ENCODE data around the gene DPM2.

The DPM2 gene, protein sequence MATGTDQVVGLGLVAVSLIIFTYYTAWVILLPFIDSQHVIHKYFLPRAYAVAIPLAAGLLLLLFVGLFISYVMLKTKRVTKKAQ

DNA sequence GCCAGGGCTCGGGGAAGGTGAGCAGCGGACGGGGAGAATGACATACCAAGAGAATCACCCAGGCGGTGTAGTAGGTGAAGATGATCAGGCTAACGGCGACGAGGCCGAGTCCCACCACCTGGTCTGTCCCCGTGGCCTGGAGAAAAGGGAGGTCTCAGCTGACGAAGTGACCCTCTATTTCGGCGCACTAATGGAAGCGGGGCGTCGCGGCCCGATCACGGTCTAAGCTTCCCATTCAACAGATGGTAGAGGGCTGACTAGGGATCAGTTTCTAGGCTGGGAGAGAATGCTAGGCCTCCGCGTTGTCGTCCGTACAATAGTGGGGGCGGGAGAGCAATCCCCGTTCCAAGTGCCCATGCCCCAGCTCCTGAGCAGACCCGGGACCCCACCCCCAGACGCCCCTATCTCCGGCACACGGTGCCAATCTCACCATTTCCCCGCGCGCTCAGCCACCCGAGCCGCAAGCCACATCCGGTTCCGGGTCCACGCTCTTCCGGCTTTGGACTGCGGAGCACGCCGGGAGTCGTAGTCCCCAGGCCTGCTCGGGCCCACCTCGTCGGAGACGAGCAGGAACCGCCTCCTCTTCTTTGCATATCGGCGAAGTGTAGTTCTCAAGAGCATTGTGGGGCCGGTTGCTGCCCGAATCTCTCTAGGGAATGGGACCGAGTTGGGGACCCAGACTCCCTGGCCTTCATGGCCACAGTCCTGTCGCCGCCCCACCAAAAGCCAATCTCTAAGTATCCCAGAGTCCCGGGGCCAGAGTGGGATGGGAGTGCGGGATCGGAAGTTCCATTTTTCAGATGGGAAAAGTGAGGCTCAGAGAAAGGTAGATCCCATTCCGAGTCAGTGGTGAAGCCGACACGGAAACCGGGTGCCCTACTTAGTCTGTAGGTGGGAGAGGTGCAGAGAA lies at the start of gene DPM2:
Gene DPM2, minus strand, starts transcription at position 467 of the 910 bp plus-strand sequence. Its CDS starts 34 bp downstream, at position 433.
- peak; percentile 96 for ATAC-seq

DNA sequence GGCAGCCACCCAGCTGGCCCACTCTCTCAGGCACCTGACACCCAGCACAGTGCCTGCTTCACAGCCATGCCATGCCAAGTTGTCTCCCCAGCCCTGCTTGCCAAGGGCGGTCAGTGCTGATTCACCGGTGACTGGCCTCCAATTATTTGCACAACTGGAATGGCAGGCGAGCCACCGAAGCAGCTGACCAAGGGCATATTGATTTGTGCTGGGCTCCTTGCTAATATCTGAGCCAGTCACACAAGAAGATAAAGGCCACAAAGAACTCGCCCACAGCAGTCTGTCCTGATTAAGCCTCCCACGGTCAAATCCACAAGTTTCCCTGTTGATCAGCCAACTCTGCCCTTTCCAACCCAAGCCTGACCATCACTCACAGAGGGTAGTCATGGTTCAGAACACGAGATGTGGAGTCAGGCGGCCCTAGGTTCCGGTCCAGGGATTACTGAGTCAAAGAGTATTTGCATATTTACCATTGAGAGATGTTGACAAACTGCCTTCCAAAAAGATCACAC lies 49.5 kb upstream of the DPM2 start:
- DNase-seq (no peak), ATAC-seq (no peak)

More for the DNA sequence above, at the start of gene DPM2:
- peak; percentile 91 for DNase-seq

DNA sequence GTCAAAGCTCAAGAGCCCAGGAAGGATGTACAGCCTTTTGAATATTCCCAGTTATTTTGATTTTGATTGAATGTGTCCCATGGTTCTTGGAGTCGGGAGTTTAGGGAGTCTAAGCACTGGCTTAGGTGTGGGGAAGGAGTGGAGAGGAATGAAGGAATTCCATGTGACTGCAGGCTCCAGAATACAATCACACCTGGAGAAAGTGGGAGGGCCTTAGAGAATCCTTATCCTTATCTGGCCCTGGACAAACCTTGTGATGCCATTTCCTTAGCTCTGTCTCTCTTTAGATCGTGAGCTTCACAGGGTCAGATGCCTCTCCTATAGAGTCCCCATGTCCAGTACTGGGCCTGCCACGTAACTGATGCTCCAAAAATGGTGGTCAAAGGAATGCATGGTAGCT lies 47.4 kb upstream of the DPM2 start:
- no peak for DNase-seq
- ATAC-seq = no peak

DNA sequence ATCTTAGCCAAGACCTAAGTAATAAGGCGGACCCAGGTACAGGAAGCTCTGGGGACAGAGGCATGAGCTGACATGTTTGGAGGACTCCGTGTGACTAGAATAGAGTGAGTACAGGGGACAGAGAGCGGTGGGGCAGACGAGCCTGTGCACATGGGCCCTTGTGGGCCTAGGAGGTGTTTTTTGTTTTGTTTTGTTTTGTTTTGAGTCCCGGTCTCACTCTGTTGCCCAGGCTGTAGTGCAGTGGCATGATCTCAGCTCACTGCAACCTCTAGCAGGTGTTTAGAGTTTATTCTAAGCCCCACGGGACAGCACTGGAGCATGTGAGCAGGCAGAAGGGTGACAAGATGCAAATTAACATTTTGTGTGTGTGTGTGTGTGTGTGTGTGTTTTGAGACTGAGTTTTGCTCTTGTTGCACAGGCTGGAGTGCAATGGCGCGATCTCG lies 46.2 kb upstream of the DPM2 start:
- ATAC-seq (no peak), DNase-seq (no peak)

DNA sequence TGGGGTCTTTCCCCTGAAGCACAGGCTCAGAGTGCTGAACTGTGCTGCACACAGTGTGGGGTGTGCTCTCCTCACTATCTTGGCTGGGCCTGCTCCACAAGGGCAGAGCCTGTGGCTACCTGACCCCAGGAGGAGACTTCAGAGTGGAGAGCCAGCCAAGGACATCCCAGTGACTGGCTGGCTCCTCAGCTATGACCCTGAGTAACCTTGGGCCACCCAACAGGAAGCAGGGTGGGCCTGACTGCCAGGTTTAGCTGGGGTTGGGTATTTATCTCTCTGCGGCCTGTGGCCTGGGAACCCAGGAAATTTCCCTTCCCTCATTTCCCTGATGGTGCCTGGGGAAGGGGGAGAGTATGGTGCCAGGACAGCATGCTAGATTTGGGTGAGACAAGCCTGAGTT lies 45.3 kb upstream of the DPM2 start:
- ATAC-seq = no peak
- no peak for DNase-seq

DNA sequence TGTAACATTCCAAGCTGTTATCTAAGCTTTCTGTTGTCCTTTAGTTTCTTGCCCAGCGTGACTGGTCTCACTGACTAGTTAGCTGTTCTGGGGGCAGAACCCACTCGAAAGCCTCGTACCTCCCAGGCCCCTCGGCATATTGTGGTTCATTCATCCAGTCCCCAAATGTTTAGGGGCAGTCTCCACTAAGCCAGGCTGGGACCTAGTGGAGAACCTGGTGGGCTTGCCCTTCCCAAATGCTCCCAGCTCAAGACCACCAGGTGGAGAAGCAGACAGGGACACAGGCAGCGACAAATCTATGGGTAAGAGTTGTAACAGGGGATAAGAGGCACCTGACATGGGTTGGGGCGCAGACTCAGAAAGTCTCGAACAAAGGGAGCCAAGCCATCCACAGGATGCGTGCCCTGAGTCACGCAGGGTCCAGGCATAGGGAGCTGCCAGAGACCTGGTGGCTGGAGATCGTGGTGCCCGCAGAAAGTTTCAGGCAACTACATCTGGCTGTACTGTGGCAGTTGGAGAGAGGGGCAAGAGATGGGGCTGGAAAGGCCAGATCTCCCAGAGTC lies 44.0 kb upstream of the DPM2 start:
- ATAC-seq (no peak), DNase-seq (peak; percentile 68)

DNA sequence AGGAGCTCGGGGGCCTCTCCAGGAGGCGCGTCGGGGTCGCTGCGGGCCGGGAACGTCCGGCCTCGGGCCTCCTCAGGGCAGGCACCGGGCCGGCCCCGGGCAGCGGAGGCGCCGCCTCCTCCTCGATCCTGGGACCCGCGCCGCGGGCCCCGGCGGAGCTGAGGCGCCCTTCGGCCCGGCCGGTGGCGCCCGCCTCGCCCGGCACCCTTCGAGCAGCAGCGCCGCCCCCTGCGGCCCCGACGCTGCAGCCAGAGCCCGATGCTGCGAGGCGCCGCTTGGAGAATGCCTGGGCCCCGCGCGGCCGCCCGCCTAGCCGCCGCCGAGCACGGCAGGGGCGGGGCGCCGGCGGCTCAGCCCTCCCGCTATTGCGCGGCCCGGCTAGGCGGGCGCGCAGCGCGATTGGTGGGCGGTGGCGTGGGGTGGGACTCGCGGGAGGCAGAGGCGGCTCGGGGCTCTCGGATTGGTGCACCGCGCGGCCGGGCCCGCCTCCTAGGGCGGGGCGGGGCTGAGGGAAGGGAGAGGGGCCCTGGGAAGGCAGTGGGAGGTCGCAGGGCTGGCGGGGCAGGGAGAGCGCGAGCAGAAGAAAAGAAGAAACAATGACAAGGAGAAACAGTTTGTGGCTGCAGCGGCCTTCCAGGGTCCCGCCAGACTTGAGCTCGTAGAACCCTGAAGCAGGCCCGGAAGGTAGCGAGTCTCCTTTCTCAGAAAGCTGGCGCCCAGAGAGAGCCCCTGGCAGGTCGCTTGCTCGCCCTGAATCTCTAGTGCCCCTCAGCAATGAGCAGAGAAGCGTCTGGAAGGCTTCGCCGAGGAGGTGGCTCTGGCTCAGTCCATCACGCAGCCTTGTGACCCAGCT lies 43.3 kb upstream of the DPM2 start, which contains the start of gene EEIG1:
Gene EEIG1, minus strand, starts transcription at position 284 of the 853 bp plus-strand sequence. CDS start 852 bp downstream, outside the sequence.
- peak; percentile 91 for ATAC-seq
- DNase-seq = peak; percentile 99

DNA sequence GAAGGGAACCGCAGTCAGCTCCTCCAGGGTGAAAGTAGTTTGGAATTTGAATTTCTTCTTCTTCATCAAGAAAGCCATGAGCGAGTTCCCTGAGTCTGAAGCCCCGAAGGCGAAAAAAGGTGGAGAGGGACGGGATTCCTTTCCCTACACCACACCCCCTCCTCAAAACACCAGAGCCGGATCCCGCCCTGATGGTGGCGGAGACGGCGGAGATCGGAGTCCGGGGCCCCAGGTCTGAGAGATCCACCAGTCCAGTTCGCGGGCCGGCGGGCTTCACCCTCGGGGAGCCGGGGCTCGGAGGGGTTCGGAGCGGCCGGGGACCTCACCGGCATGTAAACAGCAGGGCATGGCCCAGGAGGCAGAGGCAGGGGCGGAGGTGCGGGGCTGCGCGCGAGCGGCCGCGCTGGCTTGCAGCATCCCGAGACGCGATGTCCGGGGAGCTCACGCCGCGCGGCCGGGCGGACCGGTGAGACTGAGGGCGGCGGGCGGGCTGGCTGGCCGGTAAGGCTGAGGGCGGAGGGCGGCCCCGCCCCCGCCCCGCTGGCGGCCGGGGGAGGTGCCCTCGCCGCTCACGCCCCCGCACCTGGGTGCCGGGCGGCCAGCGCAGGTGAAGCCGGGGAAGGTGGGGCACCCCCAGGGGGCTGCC lies 42.5 kb upstream of the DPM2 start:
- ATAC-seq (peak; percentile 5), DNase-seq (no peak)

DNA sequence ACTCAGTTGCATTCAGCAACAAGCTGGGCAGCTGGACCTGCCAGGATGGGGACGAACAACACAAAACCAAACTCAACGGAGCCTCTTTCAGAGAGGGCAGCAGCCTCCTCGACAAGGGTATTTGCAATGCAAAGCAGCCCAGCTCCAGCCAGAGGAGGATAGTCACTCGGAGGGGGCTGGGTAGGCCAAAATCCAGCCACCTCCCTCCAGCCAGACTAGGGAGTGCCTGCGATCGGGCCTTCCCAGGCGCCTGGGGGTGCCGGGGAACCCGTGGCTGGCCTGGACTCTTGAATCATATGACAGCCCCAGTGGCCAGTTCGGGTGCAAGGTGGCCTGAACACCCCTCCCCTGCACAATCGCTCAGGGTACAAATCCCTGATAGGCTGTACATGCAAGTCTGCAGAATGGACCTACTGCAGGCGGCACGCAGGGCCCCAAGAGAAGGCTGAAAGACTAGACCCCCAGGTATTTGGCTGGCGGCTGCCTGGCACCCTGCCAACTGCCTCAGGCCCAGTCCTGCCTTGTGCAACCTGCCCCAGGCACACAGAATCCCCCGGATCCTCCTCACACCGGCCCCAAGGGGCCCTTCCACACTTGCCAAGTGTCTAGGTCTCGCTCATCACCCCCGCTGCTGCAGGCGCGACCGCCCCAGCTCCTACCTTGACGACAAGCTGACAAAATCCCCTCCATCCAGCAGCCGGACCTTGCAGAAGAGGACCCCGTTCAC lies 41.8 kb upstream of the DPM2 start:
- no peak for DNase-seq
- no peak for ATAC-seq

DNA sequence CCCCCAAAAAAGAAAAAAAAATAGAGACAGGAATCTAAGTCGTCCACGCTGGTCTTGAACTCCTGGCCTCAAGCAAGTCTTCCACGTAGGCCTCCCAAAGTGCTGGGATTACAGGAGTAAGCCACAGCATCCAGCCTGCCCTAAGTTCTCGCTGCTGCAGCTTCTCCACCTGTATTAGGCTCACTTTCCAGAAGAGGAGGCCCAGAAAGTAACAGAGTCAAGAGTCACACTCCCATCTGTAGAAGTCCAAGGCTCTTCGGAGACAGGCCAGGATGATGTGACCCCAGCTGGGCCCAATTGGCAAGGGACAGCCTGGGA lies 41.3 kb upstream of the DPM2 start:
- no peak for DNase-seq
- ATAC-seq = no peak

DNA sequence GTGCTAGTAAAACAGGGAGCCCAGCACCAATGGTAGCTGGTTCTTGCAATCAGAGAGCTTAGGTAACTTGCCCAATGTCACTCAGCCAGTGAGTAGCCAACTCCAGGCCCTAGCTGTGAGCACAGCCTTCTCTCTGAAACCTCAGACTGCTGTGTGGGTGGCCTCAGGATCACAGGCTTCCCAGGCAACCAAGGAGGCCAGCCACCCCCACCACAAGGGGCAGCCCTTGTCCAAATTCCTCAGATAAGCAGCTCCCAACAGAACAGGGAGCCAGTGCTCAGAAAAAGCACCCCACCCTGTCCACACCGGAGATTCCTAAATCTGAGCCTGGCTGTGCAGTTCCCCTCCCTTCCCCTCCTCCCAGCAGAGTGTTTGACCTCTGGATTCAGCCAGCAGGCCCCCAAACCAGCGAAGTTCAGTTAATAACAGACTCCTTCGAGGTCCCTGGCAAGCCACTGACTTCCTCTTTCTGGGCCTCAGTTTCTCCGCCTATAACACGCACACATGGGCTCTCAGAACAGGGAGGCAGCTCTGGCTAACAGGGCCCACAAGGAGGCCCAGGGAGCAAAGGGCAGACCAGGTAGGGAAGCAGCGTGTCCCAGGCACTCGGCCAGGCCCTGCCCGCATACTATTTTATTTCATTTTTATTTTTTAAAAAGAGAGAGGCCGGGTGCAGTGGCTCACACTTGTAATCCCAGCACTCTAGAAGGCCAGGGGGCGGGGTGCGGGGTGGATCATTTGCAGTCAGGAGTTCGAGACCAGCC lies 40.4 kb upstream of the DPM2 start:
- ATAC-seq (no peak), DNase-seq (no peak)

DNA sequence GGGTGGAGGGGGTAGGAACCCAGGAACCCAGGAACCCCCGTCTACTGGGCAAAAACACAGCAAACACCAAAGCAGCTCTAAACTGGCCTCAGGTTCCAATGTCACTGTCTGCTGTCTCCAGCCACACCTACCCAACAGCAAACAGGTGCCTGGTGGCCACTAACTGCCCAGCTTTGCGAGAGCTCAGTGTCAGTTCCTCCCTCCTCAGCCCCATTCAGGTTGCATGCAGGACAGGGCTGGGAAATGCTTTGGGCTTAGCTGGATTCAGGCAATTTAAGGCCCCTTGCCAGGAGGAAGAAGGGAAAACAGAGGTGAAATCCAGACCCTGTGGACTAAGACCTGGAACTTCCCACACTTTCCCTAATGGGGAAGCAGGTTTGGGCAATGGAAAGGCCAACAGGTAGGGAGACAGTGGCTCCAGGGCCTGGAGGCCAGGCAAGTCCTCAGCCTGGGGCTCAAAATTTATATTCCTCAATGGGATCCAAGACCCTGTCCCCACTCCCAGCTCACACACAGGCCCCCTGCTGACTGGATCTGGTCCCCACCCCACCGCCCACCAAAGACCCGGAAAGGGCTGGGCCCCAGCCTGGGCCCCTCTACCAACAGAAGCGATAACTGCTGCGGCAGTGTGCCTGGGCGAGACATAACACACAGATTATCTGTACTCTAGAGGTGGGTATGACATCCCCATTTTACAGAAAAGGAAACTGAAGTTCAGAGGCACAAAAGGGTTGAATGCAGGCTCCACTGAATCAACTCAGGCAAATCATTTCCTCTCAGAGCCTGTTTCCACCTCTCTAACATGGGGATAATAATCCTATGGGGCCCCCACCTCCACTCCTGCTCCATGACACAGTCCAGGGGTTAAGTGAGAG lies 39.6 kb upstream of the DPM2 start:
- no peak for ATAC-seq
- DNase-seq = no peak

DNA sequence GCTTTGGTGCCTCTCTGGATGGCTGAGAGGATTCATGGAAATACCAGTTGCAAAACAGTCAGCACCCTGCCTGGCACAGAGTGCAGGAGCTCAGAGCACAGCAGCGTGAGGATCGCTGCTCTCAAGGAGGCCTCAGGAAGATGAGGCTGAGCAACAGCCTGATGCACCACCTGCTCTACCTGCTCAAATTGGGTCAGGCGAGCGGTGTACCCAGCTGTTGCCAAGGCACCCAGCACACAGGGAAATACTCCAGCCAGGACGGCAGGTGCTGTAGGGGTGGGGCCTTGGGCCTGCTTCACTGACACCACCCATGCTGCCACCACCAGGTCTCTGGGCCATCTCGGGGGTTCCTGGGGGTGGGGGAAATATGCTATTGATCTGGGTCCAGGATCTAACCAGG lies 38.8 kb upstream of the DPM2 start:
- no peak for ATAC-seq

DNA sequence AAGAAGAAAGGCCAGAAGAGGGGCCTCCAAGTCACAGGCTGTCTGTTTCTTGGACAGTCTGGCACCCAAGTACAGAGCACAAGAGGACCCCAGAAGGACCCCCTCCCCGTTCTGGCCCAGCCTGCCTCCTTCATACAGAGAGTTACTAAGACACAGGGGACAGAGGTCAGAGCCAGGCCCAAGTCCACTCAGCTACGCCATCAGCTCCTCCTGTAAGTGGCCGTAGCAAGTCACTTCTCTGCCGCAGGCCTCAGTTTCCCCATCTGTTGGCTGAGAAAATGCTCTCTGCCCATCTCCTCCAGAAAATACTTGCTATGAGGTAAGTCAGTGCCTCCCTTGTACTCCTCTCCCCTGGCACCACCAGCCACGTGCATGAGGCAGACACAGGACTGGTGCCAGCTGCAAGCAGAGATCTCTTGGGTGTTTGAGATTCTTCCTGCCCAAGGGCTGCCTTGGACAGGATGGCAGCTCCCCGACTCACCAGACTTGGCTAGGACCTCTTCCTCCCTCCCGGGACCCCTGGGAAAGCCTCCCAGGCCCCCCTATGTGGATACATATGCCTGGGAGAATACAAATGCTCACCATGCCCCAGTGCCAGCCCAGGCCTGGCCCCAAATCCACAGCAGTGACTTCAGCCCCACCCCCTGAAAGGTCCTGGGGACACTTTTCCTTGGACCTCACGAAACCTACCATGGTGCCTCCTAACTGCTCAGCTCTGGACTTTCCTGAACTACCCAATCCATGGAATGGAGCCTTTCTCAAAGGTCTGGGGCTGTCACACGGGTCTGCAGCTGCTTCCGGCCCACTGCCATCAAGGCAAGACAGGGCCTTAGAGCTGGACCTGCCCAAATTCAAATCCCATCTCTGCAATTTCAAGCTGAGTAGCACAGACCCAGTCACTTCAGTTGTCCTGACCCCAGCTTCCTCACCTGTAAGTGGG lies 38.0 kb upstream of the DPM2 start:
- ATAC-seq (no peak), DNase-seq (no peak)

More for the DNA sequence above, 38.8 kb upstream of the DPM2 start:
- DNase-seq = no peak

DNA sequence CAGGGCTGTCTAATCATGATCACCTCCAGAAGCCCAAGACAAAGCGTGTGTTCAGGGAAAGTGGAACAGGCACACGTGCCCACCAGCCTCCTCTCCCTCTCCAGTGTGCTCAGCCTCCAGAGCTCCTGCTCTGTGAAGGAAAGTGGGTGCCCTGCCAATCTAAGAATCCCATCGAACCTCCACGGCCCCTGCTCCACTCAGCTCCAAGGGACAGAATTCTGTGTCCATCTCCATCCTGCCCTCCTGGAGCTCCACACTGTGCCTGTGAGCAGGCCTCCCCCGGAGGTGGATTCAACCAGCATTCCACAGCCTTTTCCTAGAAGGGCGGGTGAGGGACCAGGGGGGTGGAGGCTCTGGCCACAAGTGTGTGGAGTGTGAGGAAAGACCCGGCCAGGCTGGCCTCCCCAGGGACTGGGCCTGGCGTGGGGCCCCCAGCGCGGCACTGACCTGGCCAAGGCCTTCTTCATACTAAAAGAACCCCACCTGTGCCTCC lies 37.2 kb upstream of the DPM2 start:
- ATAC-seq (no peak), DNase-seq (no peak)

DNA sequence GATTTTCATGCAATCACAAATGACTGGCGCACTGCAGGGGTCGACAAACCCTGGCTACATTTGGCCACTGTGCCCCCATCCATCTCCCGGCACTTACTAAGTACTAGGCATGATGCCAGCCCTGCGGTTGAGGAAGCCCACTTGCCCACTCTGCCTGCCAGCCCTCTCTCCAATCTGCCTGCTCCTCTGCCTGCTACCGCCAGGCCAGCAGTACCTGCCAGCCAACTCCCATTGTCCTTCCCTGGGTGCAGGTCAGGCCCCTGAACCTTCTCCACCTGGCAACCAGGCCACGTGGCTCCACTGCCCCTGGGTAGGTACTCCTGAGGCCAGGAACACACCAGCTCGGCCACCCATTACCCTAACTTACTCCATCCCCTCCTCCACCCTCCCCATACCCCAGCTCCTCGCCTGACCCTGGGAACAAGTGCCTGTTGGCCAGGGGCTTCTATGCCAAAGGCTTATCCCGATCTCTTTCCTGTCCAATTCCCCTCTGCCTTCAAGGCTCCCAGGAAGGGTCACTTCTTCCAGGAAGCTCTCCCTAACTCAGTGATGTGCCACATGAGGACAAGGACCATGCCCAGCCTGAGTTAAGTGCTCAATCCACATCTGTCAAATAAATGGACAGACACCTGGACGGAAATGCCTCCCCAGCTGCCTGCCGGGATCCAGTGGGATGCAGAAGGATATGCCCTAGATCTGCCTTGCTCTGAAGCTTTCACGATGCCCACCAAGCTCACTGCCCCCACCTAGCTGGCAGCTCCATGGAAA lies 36.5 kb upstream of the DPM2 start:
- ATAC-seq = no peak
- no peak for DNase-seq
